HepG2 (cell line): Measurements from ENCODE around the gene PRKACG. TPM values are rescaled to one million over a fixed set of nuclear protein-coding genes. Genes with fewer than 3 reads are reported as not detected.

Source experiments
- CCAR2 ChIP-seq: fragments of 200-400 bp; formaldehyde crosslinking; optimal IDR thresholded peaks from 2 replicates; pipeline ENCODE3; 2018; ENCODE audit warnings: low read depth, mild to moderate bottlenecking, low read length, moderate library complexity
- CREBL2 ChIP-seq: sonication (generic); formaldehyde crosslinking; IDR thresholded peaks from 2 replicates; pipeline ENCODE4 v1.8.1; 2023; ENCODE audit warnings: missing genetic modification reagents, mild to moderate bottlenecking, borderline replicate concordance
- EHMT2 ChIP-seq: fragments of 200-600 bp; sonication (generic); IDR thresholded peaks from 2 replicates; pipeline ENCODE4 v1.7.0; 2017; ENCODE audit warnings: antibody characterized with exemption, low read depth, low read length, borderline replicate concordance
- ETV6 ChIP-seq: sonication (generic); formaldehyde crosslinking; conservative IDR thresholded peaks from 2 replicates; pipeline ENCODE4 v1.4.0; 2020; ENCODE audit warnings: missing genetic modification reagents
- GTF2F1 ChIP-seq: fragments of 150-350 bp; IDR thresholded peaks from 2 replicates; pipeline ENCODE4 v1.6.1; 2014; ENCODE audit warnings: low read length
- HDAC2 ChIP-seq: sonication (generic); formaldehyde crosslinking; IDR thresholded peaks from 2 replicates; pipeline ENCODE4 v1.4.0; 2020; ENCODE audit warnings: missing genetic modification reagents
- HMGXB4 ChIP-seq, 2 experiments: sonication (generic) in 1 of 2; formaldehyde crosslinking in 1 of 2; IDR thresholded peaks; 2 replicates each; pipeline versions ENCODE4 v1.4.0 to v1.6.1; 2018 to 2020; ENCODE audit warnings: missing genetic modification reagents in 2 of 2, borderline replicate concordance in 1 of 2, low read depth in 1 of 2, mild to moderate bottlenecking in 1 of 2, missing biosample characterization in 1 of 2
- KLF13 ChIP-seq: sonication (generic); formaldehyde crosslinking; IDR thresholded peaks from 2 replicates; pipeline ENCODE4 v1.4.0; 2020; ENCODE audit warnings: mild to moderate bottlenecking, missing genetic modification reagents
- NCOA2 ChIP-seq: sonication (generic); formaldehyde crosslinking; IDR thresholded peaks from 2 replicates; pipeline ENCODE4 v1.8.0; 2022; ENCODE audit warnings: inconsistent platforms
- NFIC ChIP-seq: IDR thresholded peaks from 2 replicates; pipeline ENCODE4 v1.6.1; 2012; ENCODE audit warnings: mild to moderate bottlenecking, low read length, inconsistent platforms
- PPARG ChIP-seq: conservative IDR thresholded peaks from 2 replicates; pipeline ENCODE4 v1.6.1; 2016; ENCODE audit warnings: missing biosample characterization, missing genetic modification reagents
- PRDM15 ChIP-seq: sonication (generic); formaldehyde crosslinking; IDR thresholded peaks from 2 replicates; pipeline ENCODE4 v1.4.0; 2020; ENCODE audit warnings: missing genetic modification reagents
- RFXAP ChIP-seq: sonication (generic); formaldehyde crosslinking; IDR thresholded peaks from 2 replicates; pipeline ENCODE4 v1.4.0; 2020; ENCODE audit warnings: missing genetic modification reagents, borderline replicate concordance
- SALL1 ChIP-seq: sonication (generic); formaldehyde crosslinking; IDR thresholded peaks from 2 replicates; pipeline ENCODE4 v1.8.0; 2022; ENCODE audit warnings: mild to moderate bottlenecking, missing genetic modification reagents
- WIZ ChIP-seq: sonication (generic); formaldehyde crosslinking; IDR thresholded peaks from 2 replicates; pipeline ENCODE4 v1.5.1; 2020; ENCODE audit warnings: mild to moderate bottlenecking, missing genetic modification reagents
- ZBTB1 ChIP-seq: sonication (generic); formaldehyde crosslinking; IDR thresholded peaks from 2 replicates; pipeline ENCODE4 v1.4.0; 2020; ENCODE audit warnings: missing genetic modification reagents, borderline replicate concordance
- ZFP36L1 ChIP-seq: sonication (generic); formaldehyde crosslinking; IDR thresholded peaks from 2 replicates; pipeline ENCODE4 v1.8.0; 2022; ENCODE audit warnings: mild to moderate bottlenecking, missing genetic modification reagents, moderate library complexity
- ZKSCAN5 ChIP-seq: sonication (generic); formaldehyde crosslinking; IDR thresholded peaks from 2 replicates; pipeline ENCODE4 v1.5.1; 2020; ENCODE audit warnings: mild to moderate bottlenecking, missing genetic modification reagents
- ZNF224 ChIP-seq: sonication (generic); formaldehyde crosslinking; IDR thresholded peaks from 2 replicates; pipeline ENCODE4 v1.5.0; 2020; ENCODE audit warnings: mild to moderate bottlenecking, missing genetic modification reagents
- ZNF280D ChIP-seq: sonication (generic); formaldehyde crosslinking; IDR thresholded peaks from 2 replicates; pipeline ENCODE4 v1.5.1; 2020; ENCODE audit warnings: mild to moderate bottlenecking, missing genetic modification reagents
- ZNF296 ChIP-seq: sonication (generic); formaldehyde crosslinking; conservative IDR thresholded peaks from 2 replicates; pipeline ENCODE4 v1.5.0; 2020; ENCODE audit warnings: mild to moderate bottlenecking, missing genetic modification reagents
- ZNF547 ChIP-seq: sonication (generic); formaldehyde crosslinking; IDR thresholded peaks from 2 replicates; pipeline ENCODE4 v1.5.1; 2020; ENCODE audit warnings: mild to moderate bottlenecking, missing genetic modification reagents
- ZNF558 ChIP-seq: sonication (generic); formaldehyde crosslinking; IDR thresholded peaks from 2 replicates; pipeline ENCODE4 v1.9.0; 2022; ENCODE audit warnings: mild to moderate bottlenecking, missing genetic modification reagents, borderline replicate concordance
- ZSCAN12 ChIP-seq: sonication (generic); formaldehyde crosslinking; IDR thresholded peaks from 2 replicates; pipeline ENCODE4 v1.9.0; 2021; ENCODE audit warnings: mild to moderate bottlenecking, missing genetic modification reagents
- polyA plus RNA-seq, 8 experiments: library from polyadenylated mRNA; depleted of rRNA in 3 of 8; stranded (reverse) in 7 of 8; unstranded in 1 of 8; fragments of >200 nt; fragmentation: Illumina TruSeq in 4 of 8; extraction: Trizol in 4 of 8; gene quantifications; 2 replicates each; pipeline versions ENCODE4 v1.2.1 to v1.2.3, GENCODE V29; 2011 to 2016; ENCODE audit warnings: low read depth in 4 of 8, missing spikeins in 1 of 8, mixed read lengths in 1 of 8; ENCODE audit not compliant: insufficient read depth in 1 of 8
- total RNA-seq, 5 experiments: library from RNA; depleted of rRNA; stranded (reverse); fragments of >200 nt; fragmentation: Illumina TruSeq; extraction: Trizol; gene quantifications; 2 replicates each; pipeline ENCODE4 v1.2.3, GENCODE V29; 2016; ENCODE audit warnings: low read depth in 1 of 5

Gene PRKACG
- total and polyA plus RNA-seq, 2 of the 13 experiments (the other 11 are each of a cell fraction or from before 2014, with no cell fraction given): not detected

GRCh38 chr9:69036309-69036708, 22.4 kb upstream of the PRKACG start (continued):
- TF ChIP-seq ZNF296 (CRISPR knock-in tag) (no peak), SALL1 (CRISPR knock-in tag) (no peak), CCAR2 (no peak), ZBTB1 (CRISPR knock-in tag) (no peak), ETV6 (CRISPR knock-in tag) (no peak), GTF2F1 (no peak), PRDM15 (no peak), ZNF558 (CRISPR knock-in tag) (no peak), HDAC2 (peak; percentile 47; the same call in 1 of the 2 replicates), NFIC (peak; percentile 44; the same call in 1 of the 2 replicates), KLF13 (no peak), ZNF547 (CRISPR knock-in tag) (no peak), ZKSCAN5 (CRISPR knock-in tag) (no peak), ZNF280D (no peak), NCOA2 (CRISPR knock-in tag) (no peak), EHMT2 (no peak), WIZ (CRISPR knock-in tag) (no peak), ZNF224 (CRISPR knock-in tag) (peak; percentile 70; the same call in 1 of the 2 replicates), CREBL2 (no peak), RFXAP (CRISPR knock-in tag) (no peak), HMGXB4 (CRISPR knock-in tag; IDR thresholded peaks at IDR 0.05; ENCODE audit: borderline replicate concordance in 1 of 2, low read depth in 1 of 2) (no peak), ZSCAN12 (CRISPR knock-in tag) (no peak), ZFP36L1 (CRISPR knock-in tag) (no peak), PPARG (CRISPR knock-in tag) (peak; percentile 80)
